ENCODE results near the gene RHCG. TPM values are rescaled to one million over a fixed set of nuclear protein-coding genes. Genes with fewer than 3 reads are reported as not detected.

The RHCG gene
- total and polyA plus RNA-seq, 2 of the 4 experiments (the other 2 are of a cell fraction): not detected

DNA sequence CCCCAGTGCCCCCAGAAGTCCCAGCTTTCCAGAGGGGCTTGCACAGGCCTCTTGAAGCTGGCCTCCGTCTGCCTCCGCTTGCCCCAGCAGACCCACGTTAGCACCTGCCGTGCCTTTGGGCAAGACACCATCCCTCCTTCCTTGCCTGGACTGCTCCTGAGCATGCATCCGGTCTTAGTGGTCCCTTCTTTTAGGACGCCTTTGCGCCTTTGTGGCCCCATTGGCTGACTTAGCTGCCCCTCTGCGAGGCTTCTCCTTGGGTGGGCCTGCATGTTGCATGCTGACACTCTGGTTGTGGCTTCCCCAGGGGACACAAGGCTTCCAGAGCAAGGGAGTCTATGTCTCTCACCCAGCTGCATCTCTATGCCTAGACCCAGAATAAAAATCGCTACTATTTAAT is 56.6 kb downstream of the RHCG start:
- no peak overlapping the region for H3K27ac ChIP-seq (ENCODE audit: insufficient read depth, low read length)
- H2BK5ac ChIP-seq (ENCODE audit: low read depth, low read length, poor library complexity, severe bottlenecking): no peak overlapping the region
- intact Hi-C loops (cut with micrococcal nuclease) (no loop called here), in situ Hi-C loops (cut with MboI; ENCODE audit: low sequenced_read_pairs) (no loop called here), dilution Hi-C loops (cut with HindIII; ENCODE audit: low sequenced_read_pairs, unreplicated experiment) (no loop called here)
- H3K4me3 ChIP-seq (ENCODE audit: insufficient read depth, low read depth, low read length): no peak overlapping the region
- no peaks in the 10 kb centered on the region for H3K36me3 ChIP-seq (ENCODE audit: control insufficient read depth, insufficient read depth, low read length)
- H2BK15ac ChIP-seq (ENCODE audit: low read depth, low read length): no peak overlapping the region
- H4K5ac ChIP-seq (ENCODE audit: low read depth, low read length): no peak overlapping the region
- 73% methylated on average over 4 of the region's 9 CpGs; no CpG with 5 or more reads in 1 of the 2 experiments for WGBS, 2 experiments (ENCODE audit: extremely low coverage in 2 of 2, insufficient read length in 1 of 2)
- H2AK9ac ChIP-seq (replicated peaks; ENCODE audit: low read depth, low read length, poor library complexity): no peak overlapping the region
- no peak overlapping the region for H3K56ac ChIP-seq (ENCODE audit: extremely low read depth, insufficient read depth, low read length)
- H3K9ac ChIP-seq (ENCODE audit: low read depth, low read length): no peak overlapping the region
- H3K23ac ChIP-seq (ENCODE audit: low read depth, low read length): no peak overlapping the region
- ChIA-PET CTCF (no interaction called here), POLR2A (ENCODE audit: unreplicated experiment) (no interaction called here)
- H3K4ac ChIP-seq (ENCODE audit: low read depth, low read length): no peak overlapping the region
- TF ChIP-seq RAD21 (IDR thresholded peaks at IDR 0.05; ENCODE audit: low read length) (no peak), MAZ (IDR thresholded peaks at IDR 0.05; ENCODE audit: borderline replicate concordance, low read depth, low read length) (no peak), SMC3 (IDR thresholded peaks at IDR 0.05; ENCODE audit: low read depth, low read length) (no peak), FOS (IDR thresholded peaks at IDR 0.05; ENCODE audit: low read depth, low read length) (no peak), NFE2L2 (IDR thresholded peaks at IDR 0.05; ENCODE audit: low read depth, low read length) (no peak), RFX5 (IDR thresholded peaks at IDR 0.05; ENCODE audit: low read depth, low read length) (no peak), RCOR1 (IDR thresholded peaks at IDR 0.05; ENCODE audit: insufficient replicate concordance, low read length) (no peak)
- TF ChIP-seq, protein P1, sequence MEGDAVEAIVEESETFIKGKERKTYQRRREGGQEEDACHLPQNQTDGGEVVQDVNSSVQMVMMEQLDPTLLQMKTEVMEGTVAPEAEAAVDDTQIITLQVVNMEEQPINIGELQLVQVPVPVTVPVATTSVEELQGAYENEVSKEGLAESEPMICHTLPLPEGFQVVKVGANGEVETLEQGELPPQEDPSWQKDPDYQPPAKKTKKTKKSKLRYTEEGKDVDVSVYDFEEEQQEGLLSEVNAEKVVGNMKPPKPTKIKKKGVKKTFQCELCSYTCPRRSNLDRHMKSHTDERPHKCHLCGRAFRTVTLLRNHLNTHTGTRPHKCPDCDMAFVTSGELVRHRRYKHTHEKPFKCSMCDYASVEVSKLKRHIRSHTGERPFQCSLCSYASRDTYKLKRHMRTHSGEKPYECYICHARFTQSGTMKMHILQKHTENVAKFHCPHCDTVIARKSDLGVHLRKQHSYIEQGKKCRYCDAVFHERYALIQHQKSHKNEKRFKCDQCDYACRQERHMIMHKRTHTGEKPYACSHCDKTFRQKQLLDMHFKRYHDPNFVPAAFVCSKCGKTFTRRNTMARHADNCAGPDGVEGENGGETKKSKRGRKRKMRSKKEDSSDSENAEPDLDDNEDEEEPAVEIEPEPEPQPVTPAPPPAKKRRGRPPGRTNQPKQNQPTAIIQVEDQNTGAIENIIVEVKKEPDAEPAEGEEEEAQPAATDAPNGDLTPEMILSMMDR (conservative IDR thresholded peaks at IDR 0.05; ENCODE audit: low read depth, low read length): no peak
- H2BK20ac ChIP-seq (ENCODE audit: low read depth, low read length): no peak overlapping the region
- H3K4me1 ChIP-seq (ENCODE audit: control insufficient read depth, insufficient read depth, low read length): no peaks in the 10 kb centered on the region
- no peak overlapping the region for H3K4me2 ChIP-seq (ENCODE audit: low read depth, low read length)
- no peak overlapping the region for H3K14ac ChIP-seq (replicated peaks; ENCODE audit: low read depth, low read length)
- H3K9me3 ChIP-seq (ENCODE audit: control insufficient read depth, insufficient read depth, low read length): no peaks in the 10 kb centered on the region
- no peak overlapping the region for H3K18ac ChIP-seq (ENCODE audit: low read depth, low read length)
- peaks cover 59% of the 10 kb centered on the region for H3K27me3 ChIP-seq (ENCODE audit: control insufficient read depth, insufficient read depth, low read length)
- ATAC-seq (ENCODE audit: low read depth) (no peak), DNase-seq (no peak)
- H2BK120ac ChIP-seq (ENCODE audit: low read depth, low read length): no peak overlapping the region
- H4K91ac ChIP-seq (ENCODE audit: insufficient read depth, low read depth, low read length): no peak overlapping the region
- H2AFZ ChIP-seq (replicated peaks; ENCODE audit: low read length, poor library complexity): no peak overlapping the region
- no peaks in the 10 kb centered on the region; the same call in 1 of the 2 replicates for H4K20me1 ChIP-seq (ENCODE audit: insufficient read depth, low read length)
- no peak overlapping the region for H2AK5ac ChIP-seq (ENCODE audit: low read depth, low read length)
- H3K9me1 ChIP-seq (ENCODE audit: insufficient read depth, low read length): no peaks in the 10 kb centered on the region
- no peaks in the 10 kb centered on the region for H3K79me1 ChIP-seq (ENCODE audit: low read depth in 1 of 2, low read length in 2 of 2)
- BruUV-seq (replicated peaks): no TSS peak
- no peak overlapping the region for H4K8ac ChIP-seq (ENCODE audit: low read depth in 2 of 2, low read length in 2 of 2)
